HepG2 (cell line): ENCODE results near the gene JOSD1. TPM values are rescaled to one million over a fixed set of nuclear protein-coding genes. Genes with fewer than 3 reads are reported as not detected.

Experiments used
- CENPBD1 ChIP-seq: sonication (generic); formaldehyde crosslinking; IDR thresholded peaks from 2 replicates; pipeline ENCODE4 v1.8.0; 2022; ENCODE audit warnings: missing genetic modification reagents, low read depth, mild to moderate bottlenecking, borderline replicate concordance
- HIVEP1 ChIP-seq: sonication (generic); formaldehyde crosslinking; IDR thresholded peaks from 2 replicates; pipeline ENCODE4 v1.4.0; 2020; ENCODE audit warnings: mild to moderate bottlenecking, missing genetic modification reagents
- HNF1B ChIP-seq: sonication (generic); formaldehyde crosslinking; IDR thresholded peaks from 2 replicates; pipeline ENCODE4 v1.5.1; 2020; ENCODE audit warnings: mild to moderate bottlenecking, moderate library complexity, missing genetic modification reagents
- HOXA9 ChIP-seq: sonication (generic); formaldehyde crosslinking; IDR thresholded peaks from 2 replicates; pipeline ENCODE4 v1.8.1; 2022; ENCODE audit warnings: missing genetic modification reagents, mild to moderate bottlenecking, moderate library complexity, borderline replicate concordance
- KIAA2018 ChIP-seq: sonication (generic); formaldehyde crosslinking; IDR thresholded peaks from 2 replicates; pipeline ENCODE4 v1.5.0; 2020; ENCODE audit warnings: mild to moderate bottlenecking, missing genetic modification reagents, borderline replicate concordance
- MAFK ChIP-seq, 2 experiments: IDR thresholded peaks in 1 of 2; conservative IDR thresholded peaks in 1 of 2; 2 replicates each; pipeline ENCODE4 v1.6.1; 2011; ENCODE audit warnings: improper control_type of control experiment in 2 of 2, low read length in 2 of 2
- PLSCR1 ChIP-seq: sonication (generic); formaldehyde crosslinking; IDR thresholded peaks from 2 replicates; pipeline ENCODE4 v1.5.0; 2020; ENCODE audit warnings: missing genetic modification reagents, mild to moderate bottlenecking, borderline replicate concordance
- SRF ChIP-seq: IDR thresholded peaks from 2 replicates; pipeline ENCODE4 v1.6.1; 2011; ENCODE audit warnings: mild to moderate bottlenecking, low read depth, low read length, moderate library complexity
- ZGPAT ChIP-seq: IDR thresholded peaks from 2 replicates; pipeline ENCODE4 v1.6.1; 2016; ENCODE audit warnings: mild to moderate bottlenecking
- ZNF3 ChIP-seq: IDR thresholded peaks from 2 replicates; pipeline ENCODE4 v1.7.0; 2017; ENCODE audit warnings: inconsistent platforms
- ZNF563 ChIP-seq: sonication (generic); formaldehyde crosslinking; IDR thresholded peaks from 2 replicates; pipeline ENCODE4 v1.8.0; 2022; ENCODE audit warnings: mild to moderate bottlenecking, moderate library complexity, missing genetic modification reagents
- ZNF775 ChIP-seq: sonication (generic); formaldehyde crosslinking; IDR thresholded peaks from 2 replicates; pipeline ENCODE4 v1.4.0; 2020; ENCODE audit warnings: missing genetic modification reagents, mild to moderate bottlenecking, moderate library complexity, borderline replicate concordance
- ZNF782 ChIP-seq: sonication (generic); formaldehyde crosslinking; IDR thresholded peaks from 2 replicates; pipeline ENCODE4 v1.4.0; 2020; ENCODE audit warnings: missing genetic modification reagents, mild to moderate bottlenecking, borderline replicate concordance
- polyA plus RNA-seq, 8 experiments: library from polyadenylated mRNA; depleted of rRNA in 3 of 8; stranded (reverse) in 7 of 8; unstranded in 1 of 8; fragments of >200 nt; fragmentation: Illumina TruSeq in 4 of 8; extraction: Trizol in 4 of 8; gene quantifications; 2 replicates each; pipeline versions ENCODE4 v1.2.1 to v1.2.3, GENCODE V29; 2011 to 2016; ENCODE audit warnings: low read depth in 4 of 8, missing spikeins in 1 of 8, mixed read lengths in 1 of 8; ENCODE audit not compliant: insufficient read depth in 1 of 8
- total RNA-seq, 5 experiments: library from RNA; depleted of rRNA; stranded (reverse); fragments of >200 nt; fragmentation: Illumina TruSeq; extraction: Trizol; gene quantifications; 2 replicates each; pipeline ENCODE4 v1.2.3, GENCODE V29; 2016; ENCODE audit warnings: low read depth in 1 of 5

Gene JOSD1
- total and polyA plus RNA-seq, 2 of the 13 experiments (the other 11 are each of a cell fraction or from before 2014, with no cell fraction given): 31.7 to 38.4 TPM

- TF ChIP-seq KIAA2018 (CRISPR knock-in tag) (0 out of 2 replicates have a peak, but pooled peaks have one; percentile 26), SRF (0 out of 2 replicates have a peak, but pooled peaks have one; percentile 33), ZNF3 (CRISPR knock-in tag) (no peak), HIVEP1 (CRISPR knock-in tag) (peak; percentile 97), HOXA9 (no peak), PLSCR1 (peak; percentile 81; the same call in 1 of the 2 replicates), ZNF563 (peak; percentile 81), ZNF782 (peak; percentile 84; the same call in 1 of the 2 replicates), MAFK (conservative IDR thresholded peaks at IDR 0.05 in 1 of 2, IDR thresholded peaks at IDR 0.05 in 1 of 2; ENCODE audit: low read length in 2 of 2) (0 out of 4 replicates have a peak, but pooled peaks of 1 of the 2 experiments have one; percentile 0), CENPBD1 (no peak), HNF1B (CRISPR knock-in tag) (peak; percentile 68; the same call in 1 of the 2 replicates), ZGPAT (CRISPR knock-in tag) (peak; percentile 98), ZNF775 (CRISPR knock-in tag) (no peak)
Observed at GRCh38 chr22:38681582-38682335, 19.0 kb downstream of the JOSD1 start, which contains the start of gene TOMM22 (continued).
